HG02571 (cell line): Measurements from ENCODE around the gene NOL11.
"Not testable (repeated sequence)": the region's sequence is repeated elsewhere in the genome, so short reads cannot be mapped to it uniquely, and the experiment has no call there.

Experiments used
- ATAC-seq: cut with Tn5 transposase; IDR thresholded peaks from one replicate; pipeline ENCODE4 v1.9.1; 2021; ENCODE audit warnings: mild to moderate bottlenecking, moderate library complexity; ENCODE audit not compliant: unreplicated experiment

NOL11 gene

GRCh38 chr17:67752160-67752559 lies 34.4 kb downstream of the NOL11 start:
- not testable (repeated sequence) for ATAC-seq

- no peak for ATAC-seq
Observed at GRCh38 chr17:67753026-67753425, 35.3 kb downstream of the NOL11 start.

DNA sequence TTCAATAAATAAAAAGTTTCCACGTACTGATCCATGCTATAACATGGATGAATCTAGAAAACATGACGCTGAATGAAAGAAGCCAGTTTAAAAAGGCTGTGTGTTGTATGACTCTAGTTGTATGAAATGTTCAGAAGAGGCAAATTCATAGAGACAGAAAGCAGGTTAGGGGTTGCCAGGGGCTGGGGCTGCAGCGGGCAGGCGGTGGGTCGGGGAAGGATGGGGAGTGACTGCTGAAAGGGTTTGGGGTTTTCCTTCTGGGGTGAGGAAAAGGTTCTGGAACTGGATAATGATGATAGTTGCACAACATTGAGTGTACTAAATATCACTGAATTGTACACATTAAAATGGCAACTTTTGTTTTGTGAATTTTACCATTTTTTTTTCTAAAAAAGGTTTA lies 36.3 kb downstream of the NOL11 start:
- no peak for ATAC-seq

DNA sequence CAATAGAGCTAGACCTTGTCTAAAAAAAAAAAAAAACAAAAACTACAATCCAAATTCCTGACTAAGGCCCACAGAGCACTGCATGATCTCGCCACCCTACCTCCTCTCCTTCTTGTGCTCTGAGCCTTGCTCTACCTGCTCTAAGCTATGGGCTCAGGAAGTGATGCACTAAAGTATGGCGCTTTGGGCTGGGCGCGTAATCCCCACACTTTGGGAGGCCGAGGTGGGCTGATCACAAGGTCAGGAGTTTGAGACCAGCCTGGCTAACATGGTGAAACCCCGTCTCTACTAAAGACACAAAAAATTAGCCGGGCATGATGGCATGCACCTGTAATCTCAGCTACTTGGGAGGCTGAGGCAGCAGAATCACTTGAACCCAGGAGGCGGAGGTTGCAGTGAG lies 37.0 kb downstream of the NOL11 start:
- ATAC-seq: not testable (repeated sequence)

GRCh38 chr17:67756766-67757165 lies 39.0 kb downstream of the NOL11 start:
- ATAC-seq: not testable (repeated sequence)

DNA sequence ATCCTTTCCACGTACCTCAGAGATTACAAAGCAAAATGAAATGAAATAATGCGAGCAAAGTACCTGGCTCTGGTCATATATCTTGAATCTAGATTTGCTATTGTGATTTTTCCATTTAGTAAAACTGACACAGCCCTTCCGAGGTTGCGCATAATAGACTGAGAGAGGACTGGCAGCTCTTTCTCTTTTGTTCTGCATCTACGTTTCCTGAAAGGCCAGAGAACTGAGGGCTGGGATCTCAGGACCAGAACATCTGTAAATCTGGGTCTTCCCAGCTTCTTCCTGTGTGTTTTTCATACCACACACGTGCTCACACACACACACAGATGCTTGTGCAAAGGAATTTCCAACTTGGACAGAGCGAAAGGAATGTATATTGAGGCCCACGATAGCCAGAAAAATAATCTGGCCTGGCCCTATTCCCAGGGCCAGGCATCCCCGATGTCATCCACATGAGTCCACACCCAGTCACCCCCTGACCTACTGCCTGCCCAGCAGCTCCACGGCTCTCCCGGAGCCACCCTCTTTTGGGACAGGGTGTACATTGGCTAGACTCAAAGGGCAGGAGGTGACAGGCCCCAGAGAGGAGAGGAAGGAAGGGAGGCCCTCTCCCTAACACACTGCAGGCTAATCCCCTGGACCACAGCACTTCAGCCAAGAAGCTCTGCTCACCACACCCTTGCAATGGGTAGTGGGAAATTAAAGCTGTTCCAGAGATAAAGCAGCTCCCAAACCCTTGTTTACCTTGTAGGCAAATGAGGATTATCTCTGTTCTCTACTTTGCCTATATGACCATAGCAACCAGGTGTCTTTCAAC lies 41.8 kb downstream of the NOL11 start:
- ATAC-seq: no peak

GRCh38 chr17:67765623-67766022 lies 47.9 kb downstream of the NOL11 start:
- no peak for ATAC-seq

DNA sequence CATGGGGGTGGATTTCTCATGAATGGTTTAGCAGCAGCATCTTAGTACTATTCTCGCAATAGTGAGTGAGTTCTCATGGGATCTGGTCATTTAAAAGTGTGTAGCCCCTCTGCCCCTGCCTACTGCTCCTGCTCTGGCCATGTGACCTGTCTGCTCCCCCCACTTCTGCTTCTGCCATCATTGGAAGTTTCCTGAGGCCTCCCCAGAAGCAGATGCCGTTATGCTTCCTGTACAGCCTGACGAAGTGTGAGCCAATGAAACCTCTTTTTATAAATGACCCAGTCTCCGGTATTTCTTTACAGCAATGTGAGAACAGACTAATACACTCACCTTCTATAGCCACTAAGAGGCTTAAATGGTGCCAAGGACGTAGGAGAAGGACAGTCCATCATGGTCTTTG lies 51.5 kb downstream of the NOL11 start:
- ATAC-seq: no peak

DNA sequence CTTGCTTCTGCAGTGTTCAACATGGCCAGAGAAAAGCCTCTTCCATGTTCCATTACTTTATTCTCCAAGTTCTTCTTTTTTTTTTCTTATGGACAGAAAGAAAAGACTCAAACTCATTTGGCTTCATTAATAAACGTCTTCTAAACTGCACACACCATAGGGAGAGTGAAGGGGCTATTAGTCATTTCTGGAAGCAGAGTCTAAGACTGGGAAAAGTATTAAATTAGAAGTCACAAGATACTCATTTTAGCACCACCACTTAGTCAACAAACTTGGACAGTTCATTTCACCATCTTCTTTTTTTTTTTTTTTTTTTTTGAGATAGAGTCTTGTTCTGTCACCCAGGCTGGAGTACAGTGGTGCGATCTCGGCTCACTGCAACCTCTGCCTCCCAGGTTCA lies 52.8 kb downstream of the NOL11 start:
- ATAC-seq: no peak

DNA sequence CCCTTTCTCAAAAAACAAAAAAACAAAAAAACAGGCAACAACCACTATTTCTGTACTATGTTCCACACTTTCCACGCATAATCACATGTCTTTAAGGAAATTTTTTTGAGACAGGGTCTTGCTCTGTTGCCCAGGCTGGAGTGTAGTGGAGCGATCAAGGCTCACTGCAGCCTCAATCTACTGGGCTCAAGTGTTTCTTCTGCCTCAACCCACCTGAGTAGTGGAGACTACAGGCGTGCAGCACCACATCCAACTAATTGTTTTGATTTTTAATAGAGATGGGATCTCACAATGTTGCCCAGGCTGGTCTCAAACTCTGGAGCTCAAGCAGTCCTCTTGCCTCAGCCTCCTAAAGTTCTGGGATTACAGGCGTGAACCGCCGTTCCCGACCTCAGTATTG lies 54.9 kb downstream of the NOL11 start:
- ATAC-seq: no peak

DNA sequence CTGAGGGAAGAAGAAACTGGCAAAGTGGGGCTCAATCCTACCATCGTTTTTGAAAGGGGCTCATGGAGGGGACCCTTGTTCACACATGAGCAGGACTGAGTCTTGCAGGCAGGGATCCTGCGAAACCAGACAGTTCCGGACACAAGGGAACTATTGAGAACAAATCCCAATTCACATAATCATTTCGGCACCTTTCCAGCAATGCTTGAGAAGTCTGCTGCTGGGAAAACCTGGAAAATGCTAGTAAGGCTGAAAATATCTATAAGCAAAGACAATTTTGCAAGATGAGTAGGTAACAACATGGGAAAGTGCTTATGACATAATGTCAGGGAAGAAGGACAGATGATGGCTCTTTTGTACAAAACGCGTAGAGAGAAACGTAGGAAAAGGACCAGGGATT lies 55.5 kb downstream of the NOL11 start:
- no peak for ATAC-seq

- no peak for ATAC-seq
Observed at GRCh38 chr17:67779098-67779672, 61.4 kb downstream of the NOL11 start.

GRCh38 chr17:67784364-67785121 lies 66.8 kb downstream of the NOL11 start:
- ATAC-seq: no peak

- no peak for ATAC-seq
Observed at GRCh38 chr17:67785122-67785477, 67.4 kb downstream of the NOL11 start.

GRCh38 chr17:67785504-67785903 lies 67.8 kb downstream of the NOL11 start:
- no peak for ATAC-seq
